ENCODE measurements around the gene FUNDC2.

The FUNDC2 gene

DNA sequence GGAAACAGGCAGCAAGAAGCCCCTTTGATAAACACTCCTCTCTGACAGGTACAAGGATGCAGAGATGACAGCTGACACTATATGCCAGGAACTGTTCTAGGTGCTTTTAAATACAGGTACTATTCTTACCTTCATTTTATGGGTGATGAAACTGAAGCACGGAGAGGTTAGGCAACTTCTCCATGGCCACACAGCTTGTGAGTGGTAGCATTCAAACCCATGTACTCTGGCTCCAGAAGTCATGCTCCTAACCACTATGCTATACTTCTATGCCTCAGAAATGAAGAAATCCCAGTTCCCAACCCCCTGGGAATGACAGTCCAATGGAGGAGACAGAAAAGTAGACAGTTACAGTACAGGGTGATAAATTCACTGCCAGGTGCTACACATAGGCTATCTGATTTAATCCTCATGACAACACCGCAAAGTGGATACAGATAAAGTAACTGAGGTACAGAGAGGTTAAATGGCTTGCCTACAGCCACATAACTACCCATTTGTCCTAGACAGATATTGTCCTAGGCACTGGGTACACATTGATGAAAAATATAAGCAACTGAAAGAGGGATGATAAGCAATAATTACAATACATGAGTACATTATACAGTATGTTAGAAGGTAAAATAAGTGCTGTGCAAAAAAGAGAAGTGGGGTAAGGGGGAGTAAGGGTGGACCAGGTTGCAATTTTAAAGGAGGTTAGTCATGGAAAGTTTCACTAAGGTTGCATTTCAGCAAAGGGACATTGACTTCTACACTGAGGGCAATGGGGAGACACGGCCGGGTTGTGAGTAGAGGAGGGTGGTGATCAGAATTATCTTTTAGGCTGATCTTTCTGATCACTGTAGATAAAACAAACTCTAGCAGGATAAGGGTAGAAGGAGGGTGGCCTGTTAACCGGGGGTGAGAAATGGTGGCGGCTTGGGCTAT, 2.5 kb upstream of the FUNDC2 start:
- no peak for DNase-seq (ENCODE audit: low read depth in 3 of 3)

DNA sequence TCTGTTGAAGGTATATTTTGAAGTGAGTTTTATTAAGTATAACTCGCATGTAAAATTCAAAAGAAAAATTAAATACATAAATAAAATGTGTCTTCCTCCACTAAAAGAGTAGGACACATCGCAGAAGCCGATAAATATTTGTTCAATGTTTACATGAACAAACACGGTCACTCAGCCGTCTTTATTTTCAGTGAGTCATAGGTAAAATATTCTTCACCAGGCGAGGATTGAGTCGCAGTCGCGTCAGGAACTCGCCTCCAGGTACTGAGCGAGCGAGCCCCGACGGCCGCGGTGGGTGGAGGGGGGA, 271 bp upstream of the FUNDC2 start:
- no peak for DNase-seq (ENCODE audit: low read depth in 3 of 3)

DNA sequence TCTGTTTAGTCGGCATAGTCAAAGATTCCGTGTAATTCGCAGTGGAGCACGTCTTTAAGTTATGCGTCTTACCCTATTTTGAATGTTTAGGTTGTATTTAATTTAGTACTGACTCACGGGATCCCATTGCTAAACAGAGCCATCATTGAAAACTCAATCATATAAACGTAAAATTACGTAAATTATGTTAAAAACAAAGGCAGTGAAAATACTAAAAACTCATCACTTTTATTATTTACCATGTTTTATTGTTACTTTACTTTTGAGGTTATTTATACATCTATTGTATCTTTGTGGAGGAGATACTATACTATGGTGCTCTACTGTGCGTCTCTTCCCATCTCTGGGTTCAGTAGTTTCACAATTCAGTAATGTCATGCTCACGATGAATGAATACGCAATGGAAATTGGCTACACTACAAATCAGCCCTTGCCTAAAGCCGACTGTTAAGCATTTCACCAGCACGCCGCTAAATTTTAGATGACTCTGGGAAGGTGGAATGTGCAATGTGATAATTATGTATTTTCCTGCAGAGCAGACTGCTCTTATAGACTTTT, 944 bp downstream of the FUNDC2 start:
- no peak for DNase-seq (ENCODE audit: low read depth in 3 of 3)

DNA sequence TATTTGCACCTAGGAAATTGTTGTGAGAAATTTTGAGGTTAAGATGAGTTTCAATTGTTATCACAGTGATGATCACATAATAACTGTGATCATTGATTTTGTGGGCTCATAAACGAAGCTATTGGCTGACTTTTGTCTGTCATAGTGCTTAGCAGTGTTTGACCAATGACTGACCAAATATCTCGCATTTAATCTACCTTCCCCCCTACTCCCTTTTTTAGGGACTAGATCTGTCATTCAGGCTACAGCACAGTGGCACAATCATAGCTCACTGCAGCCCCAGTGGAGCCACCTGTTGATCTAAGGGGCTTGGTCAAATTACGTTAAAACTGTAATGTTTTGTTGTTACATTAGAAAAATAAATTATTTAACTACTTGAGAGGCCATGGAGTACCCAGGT, 1.5 kb downstream of the FUNDC2 start:
- DNase-seq (ENCODE audit: low read depth in 3 of 3): no peak

DNA sequence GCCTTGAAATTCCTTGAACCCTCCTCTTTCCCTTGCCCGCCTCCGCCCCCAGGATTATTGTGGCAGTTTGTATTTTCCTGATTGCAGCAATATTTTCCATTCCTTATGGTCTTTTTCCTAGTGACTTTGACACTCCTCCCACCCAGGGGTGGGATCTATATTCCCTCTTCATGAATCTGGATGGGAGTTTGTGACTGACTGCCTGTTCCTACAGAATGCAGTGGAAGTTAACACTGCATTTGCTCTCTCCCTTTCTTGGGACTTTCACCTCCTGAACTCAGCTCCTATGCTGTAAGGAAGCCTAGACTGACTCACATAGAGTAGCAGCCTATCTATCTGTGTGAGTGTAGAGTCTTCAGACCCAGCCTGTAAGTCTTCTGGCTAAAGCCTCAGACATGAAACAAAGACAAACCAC, 2.2 kb downstream of the FUNDC2 start:
- DNase-seq (ENCODE audit: low read depth in 3 of 3): no peak

DNA sequence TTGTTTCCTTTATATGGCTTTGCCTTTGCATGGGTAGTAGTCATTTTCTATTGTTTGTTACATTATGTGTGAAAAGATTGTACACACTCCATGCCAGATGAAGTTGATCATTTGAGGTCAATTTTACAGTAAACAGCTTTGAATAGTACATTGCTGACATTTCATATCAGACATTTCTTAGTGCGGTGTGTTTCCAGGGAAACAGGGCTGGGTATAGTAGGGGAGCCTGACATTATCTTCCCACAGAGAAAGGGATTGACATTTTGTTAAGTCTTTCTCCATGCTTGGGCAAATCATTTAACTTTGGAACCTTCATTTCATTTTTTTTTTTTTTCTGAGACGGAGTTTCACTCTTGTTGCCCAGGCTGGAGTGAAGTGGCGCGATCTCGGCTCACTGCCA, 5.0 kb downstream of the FUNDC2 start:
- no peak for DNase-seq (ENCODE audit: low read depth in 3 of 3)

DNA sequence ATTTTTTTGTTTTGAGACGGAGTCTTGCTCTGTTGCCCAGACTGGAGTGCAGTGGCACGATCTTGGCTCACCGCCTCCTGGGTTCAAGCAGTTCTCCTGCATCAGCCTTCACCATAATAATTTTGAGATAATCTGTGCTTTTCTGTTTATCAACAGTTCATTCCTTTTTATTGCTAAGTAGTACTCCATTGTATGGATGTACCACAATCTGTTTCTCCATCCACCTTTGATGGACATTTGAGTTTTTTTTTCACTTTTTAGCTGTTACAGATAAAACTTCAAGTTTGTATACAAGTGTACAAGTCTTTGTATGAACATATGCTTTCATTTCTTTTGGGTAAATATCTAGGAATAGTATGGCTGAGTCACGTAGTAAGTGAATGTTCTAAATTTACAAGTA, 9.0 kb downstream of the FUNDC2 start:
- no peak for DNase-seq (ENCODE audit: low read depth in 3 of 3)

DNA sequence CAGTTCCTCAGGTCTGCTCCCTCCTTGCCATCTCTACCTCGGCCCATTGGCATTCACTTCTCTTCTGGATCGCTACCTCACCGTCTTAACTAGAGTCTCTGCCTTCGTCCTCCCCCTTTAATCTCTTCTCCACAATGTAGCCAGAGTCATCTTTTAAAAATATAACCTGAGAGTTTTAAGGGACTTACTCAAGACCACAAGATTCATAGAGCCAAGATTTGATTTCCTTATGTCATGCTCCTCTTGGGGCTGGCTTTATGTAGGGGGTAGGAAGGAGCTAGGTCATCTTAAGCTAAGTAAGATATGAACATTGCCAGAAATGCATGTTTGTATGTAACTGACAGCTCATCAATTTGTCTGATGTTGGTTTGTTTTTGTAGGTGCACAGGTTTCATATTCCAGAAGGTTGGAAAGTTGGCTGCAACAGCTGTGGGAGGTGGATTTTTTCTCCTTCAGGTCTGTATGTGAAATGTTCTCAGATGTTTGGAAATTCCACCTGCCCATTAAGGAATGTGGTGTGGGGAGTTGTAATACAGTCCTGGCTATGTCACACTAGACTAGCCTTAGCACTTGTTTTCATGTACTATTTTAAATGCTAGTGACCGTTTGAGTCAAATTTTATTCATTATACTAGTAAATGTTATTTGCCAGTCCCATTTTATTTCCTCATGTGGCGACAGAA, 19.6 kb downstream of the FUNDC2 start:
- no peak for DNase-seq (ENCODE audit: low read depth in 3 of 3)

DNA sequence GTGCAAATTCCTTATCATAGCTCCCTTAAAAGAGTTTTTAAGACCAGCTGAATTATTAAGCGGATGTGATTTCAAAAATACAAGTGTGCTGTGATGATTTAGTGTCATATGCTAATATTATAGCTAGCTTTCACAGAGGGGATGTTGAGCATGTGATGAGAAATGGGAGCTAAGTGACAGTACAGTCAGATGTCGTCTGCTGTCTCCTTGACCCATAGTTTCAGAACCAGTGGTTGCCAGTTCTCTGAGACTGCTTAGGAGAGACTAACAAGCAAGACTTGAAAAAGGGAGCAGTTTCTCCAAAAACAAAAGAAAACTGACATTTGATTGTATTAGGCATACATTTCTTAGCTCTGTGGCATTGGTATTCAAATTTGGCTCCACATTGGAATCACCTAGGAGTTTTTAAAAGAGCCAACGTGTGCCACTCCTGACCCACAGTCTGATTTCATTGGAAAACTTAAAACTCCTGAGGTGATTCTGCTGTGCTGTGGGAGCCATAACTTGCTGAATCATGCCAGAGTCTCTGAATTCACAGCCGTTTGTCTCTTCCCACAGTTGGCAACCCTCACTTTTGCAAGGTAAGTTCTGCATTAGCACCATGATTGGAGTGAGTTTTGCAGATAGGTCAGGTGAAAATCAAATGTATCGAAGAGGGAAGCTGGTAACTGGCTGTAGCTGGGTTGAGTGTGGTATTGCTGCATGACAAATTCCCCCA, 20.3 kb downstream of the FUNDC2 start:
- no peak for DNase-seq (ENCODE audit: low read depth in 3 of 3)

DNA sequence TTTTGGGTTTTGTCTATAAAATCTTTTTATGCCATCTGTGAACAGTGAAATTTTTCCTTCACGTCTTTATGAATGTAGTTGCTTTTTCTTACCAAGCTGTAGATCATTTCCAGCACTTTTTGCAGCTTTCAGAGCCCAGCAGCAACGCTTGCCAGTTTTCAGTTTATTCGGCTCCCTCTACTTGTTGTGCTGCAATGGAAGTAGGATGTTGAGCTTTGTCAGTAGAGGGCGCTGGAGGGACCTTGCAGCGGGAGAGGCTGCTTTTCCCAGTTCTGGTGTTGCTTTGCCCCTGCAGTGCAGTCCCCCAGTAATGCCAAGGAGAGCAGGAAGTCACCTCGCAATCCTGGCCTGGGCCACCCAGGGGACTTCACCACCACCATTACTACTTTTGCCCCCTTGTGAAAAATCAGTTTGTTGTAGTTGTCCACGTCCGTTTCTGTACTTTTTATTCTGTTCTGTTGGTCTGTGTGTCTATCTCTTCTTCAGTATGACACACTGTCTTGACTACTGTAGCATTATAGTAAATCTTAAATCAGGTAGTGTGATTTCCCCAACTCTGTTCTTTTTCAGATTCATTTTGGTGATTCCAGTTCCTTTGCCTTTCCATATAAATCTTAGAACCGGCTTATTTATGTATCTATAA, 22.5 kb downstream of the FUNDC2 start:
- no peak for DNase-seq (ENCODE audit: low read depth in 3 of 3)

DNA sequence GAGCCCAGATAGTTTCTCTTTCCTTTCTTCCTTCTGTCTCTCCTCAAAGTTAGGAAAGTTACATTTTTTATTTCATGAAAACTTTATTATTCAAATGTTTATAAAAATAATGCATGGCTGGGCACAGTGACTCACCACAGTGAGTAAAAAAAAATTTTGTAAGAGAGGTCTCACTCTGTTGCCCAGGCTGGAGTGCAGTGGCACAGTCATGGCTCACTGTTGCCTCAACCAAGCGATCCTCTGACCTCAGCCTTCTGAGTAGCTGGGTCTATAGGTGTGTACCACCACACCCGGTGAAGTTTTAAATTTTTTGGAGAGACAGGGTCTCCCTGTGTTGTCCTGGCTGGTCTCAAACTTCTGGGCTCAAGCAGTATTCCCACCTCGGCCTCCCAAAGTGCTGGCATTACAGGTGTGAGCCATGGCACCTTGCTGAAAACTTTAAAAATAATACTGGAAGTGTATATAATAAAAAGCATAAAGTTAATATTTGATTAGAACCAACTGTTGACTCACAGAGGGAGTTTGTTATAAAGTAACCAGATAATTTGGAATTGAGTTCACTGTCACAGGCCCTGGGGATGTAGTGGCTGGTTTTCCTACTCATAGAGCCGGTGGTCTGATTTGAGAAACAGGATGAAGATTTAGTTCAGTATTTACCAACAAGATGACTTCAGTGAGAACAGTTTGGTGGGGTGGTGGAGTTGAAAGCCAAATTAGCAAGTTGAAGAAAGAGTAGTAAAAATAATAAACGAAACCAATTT, 26.3 kb downstream of the FUNDC2 start:
- DNase-seq (ENCODE audit: low read depth in 3 of 3): no peak

DNA sequence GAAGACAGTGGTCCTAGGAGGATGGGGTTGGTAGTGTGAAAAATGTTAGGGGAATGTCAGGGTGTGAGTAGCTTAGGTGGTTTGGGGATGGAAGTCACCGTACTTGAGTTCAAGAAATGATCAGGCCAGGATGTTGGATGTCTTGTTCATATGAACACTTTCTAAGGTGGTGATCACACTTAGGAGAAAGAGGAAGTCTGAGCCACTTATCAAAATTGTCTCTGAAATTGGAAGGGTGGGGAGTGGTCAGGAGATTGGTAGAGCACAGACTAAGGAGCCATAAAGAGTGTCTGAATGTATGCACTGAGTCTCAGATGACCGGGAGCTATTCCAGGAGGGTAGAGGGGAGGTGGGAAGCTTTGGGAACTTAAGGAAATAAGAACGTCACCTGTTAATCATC, 27.0 kb downstream of the FUNDC2 start:
- DNase-seq (ENCODE audit: low read depth in 3 of 3): no peak

DNA sequence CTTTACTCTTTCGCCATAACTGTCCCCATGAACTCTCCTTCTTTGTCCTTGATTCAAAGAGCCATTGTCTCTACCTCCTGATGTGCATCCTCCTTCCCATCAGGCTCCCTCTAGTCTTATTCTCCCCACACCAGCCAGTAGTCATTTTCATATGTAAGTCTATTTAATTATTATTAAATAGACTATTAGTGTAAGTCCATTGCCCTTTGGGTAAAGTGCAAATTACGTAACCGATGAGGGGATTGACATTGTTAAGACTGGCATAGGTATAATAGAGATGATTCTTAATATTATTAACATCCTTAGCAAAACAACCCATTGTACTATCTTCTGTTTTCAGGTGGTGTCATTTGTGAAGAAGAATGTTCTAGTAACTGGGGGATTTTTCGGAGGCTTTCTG, 27.6 kb downstream of the FUNDC2 start:
- no peak for DNase-seq (ENCODE audit: low read depth in 3 of 3)

DNA sequence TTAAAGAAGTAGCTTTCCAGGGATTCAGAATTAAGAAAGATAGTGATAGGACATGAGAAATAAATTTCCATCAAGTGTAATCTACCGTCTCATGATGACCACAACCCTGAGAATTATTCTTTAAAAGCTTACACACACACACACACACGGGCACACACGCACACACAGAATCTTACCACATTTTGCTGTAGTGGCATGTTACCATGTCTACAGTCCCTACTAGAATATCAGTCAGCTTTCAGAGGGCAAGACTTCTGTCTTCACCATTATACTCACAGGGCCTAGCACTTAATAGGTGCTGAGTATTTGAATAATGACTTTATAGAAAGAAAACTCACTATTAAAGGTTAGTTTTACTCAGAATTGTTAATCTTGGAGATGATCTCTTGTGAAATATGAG, 28.9 kb downstream of the FUNDC2 start:
- no peak for DNase-seq (ENCODE audit: low read depth in 3 of 3)

DNA sequence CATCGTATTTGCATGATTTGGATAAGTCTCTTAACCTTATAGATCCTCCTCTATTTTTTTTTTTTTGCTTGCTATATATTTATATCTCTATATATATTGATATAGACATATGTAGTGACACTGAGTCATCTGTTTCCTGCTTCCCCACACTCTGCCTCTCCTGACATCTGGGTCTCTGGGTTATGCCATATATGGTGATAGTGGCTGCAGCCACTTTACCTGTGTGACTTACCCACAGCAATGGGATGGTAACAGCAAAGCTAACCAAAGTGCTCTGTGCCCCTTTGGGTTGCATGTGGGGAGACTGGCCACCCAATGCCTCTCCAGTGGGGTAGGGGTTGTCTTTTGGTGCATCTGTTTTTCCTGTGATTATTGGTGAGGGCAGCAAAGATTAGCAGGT, 29.8 kb downstream of the FUNDC2 start:
- DNase-seq (ENCODE audit: low read depth in 3 of 3): no peak

DNA sequence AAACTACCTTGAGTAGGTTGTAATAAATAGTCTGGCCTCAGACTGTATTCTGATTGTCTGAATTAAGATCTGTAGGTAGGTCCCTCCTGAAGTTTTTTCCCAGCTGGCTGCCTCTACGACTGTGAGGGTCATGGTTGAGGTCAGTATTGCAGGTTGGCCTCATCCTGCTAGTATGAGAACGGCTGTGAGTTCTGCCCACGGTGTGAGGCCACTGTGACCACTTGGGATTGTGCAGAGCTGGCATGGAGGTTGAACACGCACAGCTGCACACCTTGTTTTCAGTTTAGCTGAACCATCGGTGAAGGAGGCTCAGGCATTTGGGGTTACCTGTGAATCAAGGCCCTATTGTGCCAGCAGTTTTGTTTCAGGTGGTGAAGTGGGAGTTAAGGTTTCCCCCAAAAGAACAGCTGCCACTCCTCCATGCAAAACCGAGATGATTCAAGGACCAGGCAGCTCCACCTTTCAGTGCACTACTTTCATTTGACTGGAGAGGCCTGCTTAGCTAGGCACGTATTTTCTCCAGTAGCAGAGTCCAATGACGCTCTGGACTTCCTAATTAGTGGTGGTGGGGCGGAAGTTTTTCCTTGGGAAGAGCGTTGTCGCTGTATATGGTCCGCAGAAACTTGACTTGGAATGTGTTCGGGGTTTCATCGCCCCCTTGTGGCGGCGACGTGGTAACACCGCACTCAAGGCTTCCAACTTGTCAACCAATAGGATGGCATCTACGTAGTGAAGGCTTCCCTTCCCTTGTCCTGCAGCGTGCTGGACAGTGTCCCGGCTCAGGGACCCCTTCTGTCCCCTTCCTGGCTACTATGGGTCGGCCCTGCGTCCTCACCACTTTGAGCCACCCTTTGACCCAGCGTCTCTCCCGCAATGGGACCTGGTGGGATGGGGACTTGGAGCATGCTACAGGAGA, 30.5 kb downstream of the FUNDC2 start:
- no peak for DNase-seq (ENCODE audit: low read depth in 3 of 3)

DNA sequence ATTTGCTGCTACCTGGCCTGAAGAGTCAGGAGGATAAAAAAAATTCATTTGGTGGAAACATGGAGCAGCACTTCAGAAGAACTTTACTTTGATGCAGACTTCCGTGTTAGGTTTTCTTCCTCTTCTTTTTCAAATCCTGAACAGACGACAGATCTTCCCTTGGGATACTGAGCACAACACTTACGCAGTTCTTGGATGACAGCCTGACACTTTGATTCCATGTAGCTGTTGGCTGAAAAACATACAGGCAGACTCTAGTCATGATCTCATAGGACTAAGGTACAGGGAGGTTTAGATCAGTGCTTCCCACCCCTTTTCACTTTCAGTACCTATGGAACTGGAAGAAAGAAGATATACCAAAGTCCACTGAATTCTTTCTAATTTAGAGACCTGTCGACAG, 35.1 kb downstream of the FUNDC2 start:
- DNase-seq (ENCODE audit: low read depth in 3 of 3): no peak

DNA sequence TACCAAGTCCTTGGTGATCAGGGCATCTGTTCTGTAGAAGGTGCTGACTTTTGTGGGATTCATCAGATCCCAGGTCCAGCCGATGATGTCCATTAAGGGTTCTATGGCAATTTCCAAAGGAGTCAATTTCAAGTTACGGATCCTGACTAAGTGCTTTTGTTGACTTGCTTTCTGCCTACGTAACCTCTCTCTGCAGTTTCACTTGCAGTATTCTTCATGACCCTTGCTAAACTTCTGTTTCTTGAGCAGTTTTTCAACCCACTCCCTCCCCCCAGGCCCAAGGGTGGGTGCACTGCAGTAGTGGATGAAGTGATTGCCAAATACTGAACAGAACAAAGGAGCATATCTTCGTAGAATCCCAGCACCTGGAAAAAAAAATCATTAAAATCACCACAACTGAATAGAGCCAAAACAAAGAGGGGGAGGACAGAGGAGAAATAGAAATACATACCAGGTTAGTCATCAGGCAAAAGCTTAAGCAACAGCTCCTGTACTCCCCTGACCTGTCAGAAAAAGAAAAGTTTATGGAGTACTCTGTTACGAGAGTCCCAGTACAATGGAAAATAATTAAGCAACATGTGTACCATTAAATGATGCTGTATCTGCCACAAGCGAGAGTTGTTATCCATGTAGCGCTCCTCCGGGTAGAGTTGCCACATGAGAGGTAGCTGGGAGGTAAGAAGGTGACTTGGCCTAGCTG, 38.5 kb downstream of the FUNDC2 start:
- no peak for DNase-seq (ENCODE audit: low read depth in 3 of 3)

DNA sequence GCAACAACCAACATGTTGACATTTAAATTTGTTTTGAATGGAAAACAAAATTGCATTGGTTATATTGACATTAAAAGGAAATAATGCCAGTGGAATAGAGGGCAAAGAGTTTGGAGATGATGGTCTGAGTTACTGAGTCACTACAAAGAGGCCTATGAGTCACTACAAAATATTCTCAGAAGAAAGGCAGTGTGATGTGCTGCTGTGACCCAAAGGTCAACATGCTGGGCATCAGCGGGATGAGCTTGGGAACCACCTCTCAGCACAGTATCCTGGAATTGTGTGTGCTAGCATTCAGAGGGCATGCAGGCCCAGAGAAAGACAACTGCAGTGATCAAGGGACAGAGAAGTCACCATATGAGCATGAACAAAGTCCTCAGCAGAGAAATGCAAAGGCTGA, 41.5 kb downstream of the FUNDC2 start:
- DNase-seq (ENCODE audit: low read depth in 3 of 3): no peak

DNA sequence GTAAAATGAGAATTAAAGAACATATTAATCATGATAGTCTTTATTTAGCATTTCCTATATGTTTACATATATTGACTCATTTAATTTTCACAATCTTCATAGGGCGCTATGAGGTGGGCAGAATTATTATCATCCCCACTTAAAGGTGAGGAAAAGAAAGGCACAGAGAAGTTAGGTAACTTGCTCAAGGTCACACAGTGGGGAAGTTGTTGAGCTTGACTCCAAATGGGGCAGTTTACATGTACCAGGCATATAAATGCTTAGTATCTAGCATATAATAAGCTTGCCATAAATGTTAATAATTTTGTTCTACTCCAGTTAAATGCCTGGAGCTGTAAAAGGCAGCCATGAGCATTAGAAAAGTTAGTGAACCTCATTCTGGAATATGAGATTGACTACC, 42.8 kb downstream of the FUNDC2 start:
- DNase-seq (ENCODE audit: low read depth in 3 of 3): no peak

Measured in stimulated activated CD4-positive, alpha-beta T cell treated with anti-CD3 and anti-CD28 coated beads, TNF-alpha, amount 100 ng/mL, for 4 hours (primary cell).